AG04450 (cell line): ENCODE measurements around the gene SLC12A7. TPM values are rescaled to one million over a fixed set of nuclear protein-coding genes. Genes with fewer than 3 reads are reported as not detected.

ENCODE experiments used
- CTCF ChIA-PET: fragments of 300-600, 350-600 bp; formaldehyde crosslinking; extraction: SDS; loops from one replicate; lab custom pipeline; 2022; ENCODE audit warnings: antibody characterized with exemption, inconsistent platforms; lab: Charles Lee
- POLR2A ChIA-PET: fragments of 350-600 bp; formaldehyde crosslinking; extraction: SDS; loops from one replicate; lab custom pipeline; 2021; ENCODE audit warnings: antibody characterized with exemption, inconsistent platforms; lab: Yijun Ruan, JAX
- DNase-seq: peaks from one replicate; pipeline ENCODE4 v3.0.0-alpha.2; 2011; ENCODE audit warnings: low read depth, low spot score
- H3K27ac ChIP-seq: one replicate; pipeline ENCODE4 v1.5.1; 2012; ENCODE audit warnings: low read depth, low read length, control low read depth
- H3K27me3 ChIP-seq: one replicate; pipeline ENCODE4 v1.6.0; 2012; ENCODE audit warnings: low read length; ENCODE audit not compliant: control insufficient read depth, insufficient read depth
- H3K4me3 ChIP-seq: 2 replicates; pipeline ENCODE4 v1.5.1; 2011; ENCODE audit warnings: mild to moderate bottlenecking, low read depth, low read length, control low read depth
- H3K9me3 ChIP-seq: 2 replicates; pipeline ENCODE4 v1.5.1; 2012; ENCODE audit warnings: low read length; ENCODE audit not compliant: control insufficient read depth, insufficient read depth
- CTCF ChIP-seq: IDR thresholded peaks from 2 replicates; pipeline ENCODE4 v1.5.1; 2011; ENCODE audit warnings: low read depth, low read length, control low read depth, inconsistent platforms
- polyA plus RNA-seq: library from polyadenylated mRNA; depleted of rRNA; stranded (reverse); fragments of >200 nt; gene quantifications from 2 replicates; pipeline ENCODE4 v1.2.3, GENCODE V29; 2011

SLC12A7 gene
- polyA plus RNA-seq, 1 experiment: 0.56 TPM

- peaks cover 26% of the 10 kb centered on the region for H3K27me3 ChIP-seq
- no peak overlapping the region for H3K27ac ChIP-seq
- no peaks in the 10 kb centered on the region; the same call in 1 of the 2 replicates for H3K9me3 ChIP-seq
- H3K4me3 ChIP-seq: no peak overlapping the region
- no peak for DNase-seq
- ChIA-PET CTCF (no interaction called here), POLR2A (no interaction called here)
- no peak for TF ChIP-seq CTCF
Observed at GRCh38 chr5:1014781-1015221, 97.1 kb downstream of the SLC12A7 start.

- TF ChIP-seq CTCF: no peak
- Histone ChIP-seq H3K27ac (no peak overlapping the region), H3K27me3 (peaks cover 28% of the 10 kb centered on the region), H3K4me3 (no peak overlapping the region), H3K9me3 (no peaks in the 10 kb centered on the region; the same call in 1 of the 2 replicates)
- CTCF ChIA-PET: no interaction called here
- DNase-seq: no peak
- POLR2A ChIA-PET: no interaction called here
Observed at GRCh38 chr5:1014346-1014745, 97.5 kb downstream of the SLC12A7 start.

- ChIA-PET CTCF (interaction anchor here (0.6 kb wide), 1 partner anchor 90 kb away, joined by 3 read pairs; no protein-coding TSS in a partner anchor), POLR2A (no interaction called here)
- Histone ChIP-seq H3K27me3 (peaks cover 25% of the 10 kb centered on the region), H3K4me3 (no peak overlapping the region), H3K9me3 (no peaks in the 10 kb centered on the region; the same call in 1 of the 2 replicates), H3K27ac (no peak overlapping the region)
- no peak for DNase-seq
- TF ChIP-seq CTCF: no peak
Observed at GRCh38 chr5:1013948-1014301, 97.9 kb downstream of the SLC12A7 start.

- CTCF ChIA-PET: interaction anchor here (0.6 kb wide), 1 partner anchor 90 kb away, joined by 3 read pairs; no protein-coding TSS in a partner anchor
- no peak for DNase-seq
Observed at GRCh38 chr5:1013238-1013947, 98.5 kb downstream of the SLC12A7 start.

More at GRCh38 chr5:1013238-1013947, 98.5 kb downstream of the SLC12A7 start:
- Histone ChIP-seq H3K27ac (no peak overlapping the region), H3K9me3 (no peaks in the 10 kb centered on the region; the same call in 1 of the 2 replicates), H3K27me3 (peaks cover 22% of the 10 kb centered on the region), H3K4me3 (no peak overlapping the region)
- POLR2A ChIA-PET: no interaction called here
- no peak for TF ChIP-seq CTCF
